IPS-NIHi11 (cell line): Measurements from ENCODE around the gene ASPSCR1.

Source experiments
- DNase-seq: peaks from one replicate; pipeline ENCODE4 v3.0.0; 2012; ENCODE audit warnings: mixed read lengths, low spot score

Gene ASPSCR1

DNA sequence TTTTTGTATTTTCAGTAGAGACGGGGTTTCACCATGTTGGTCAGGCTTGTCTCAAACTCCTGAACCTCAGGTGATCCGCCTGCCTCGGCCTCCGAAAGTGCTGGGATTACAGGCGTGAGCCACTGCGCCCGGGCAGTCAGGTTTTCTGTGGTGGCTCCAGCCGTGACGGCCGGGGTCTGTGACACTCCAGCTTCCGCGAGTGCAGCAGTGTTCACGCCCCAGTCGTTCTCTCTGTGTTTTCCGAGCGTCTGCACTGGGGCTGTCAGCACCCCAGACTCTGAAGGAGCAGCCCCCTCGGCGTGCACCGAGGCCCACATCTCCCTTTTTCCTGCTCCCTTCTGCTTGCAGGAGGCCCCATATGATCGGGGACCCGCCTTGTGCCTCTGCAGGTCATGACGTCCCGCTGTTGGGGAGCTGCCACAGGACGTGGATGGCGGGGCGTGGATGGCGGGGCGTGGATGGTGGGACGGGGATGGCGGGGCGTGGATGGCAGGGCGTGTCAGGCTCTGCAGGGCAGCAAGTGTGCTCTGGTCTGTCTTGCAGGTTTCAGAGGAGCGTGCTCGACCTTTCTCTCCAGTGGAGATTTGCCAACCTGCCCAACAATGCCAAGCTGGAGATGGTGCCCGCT is 5.7 kb downstream of the ASPSCR1 start:
- DNase-seq: no peak

GRCh38 chr17:81983639-81984373 is 6.4 kb downstream of the ASPSCR1 start:
- no peak for DNase-seq

DNA sequence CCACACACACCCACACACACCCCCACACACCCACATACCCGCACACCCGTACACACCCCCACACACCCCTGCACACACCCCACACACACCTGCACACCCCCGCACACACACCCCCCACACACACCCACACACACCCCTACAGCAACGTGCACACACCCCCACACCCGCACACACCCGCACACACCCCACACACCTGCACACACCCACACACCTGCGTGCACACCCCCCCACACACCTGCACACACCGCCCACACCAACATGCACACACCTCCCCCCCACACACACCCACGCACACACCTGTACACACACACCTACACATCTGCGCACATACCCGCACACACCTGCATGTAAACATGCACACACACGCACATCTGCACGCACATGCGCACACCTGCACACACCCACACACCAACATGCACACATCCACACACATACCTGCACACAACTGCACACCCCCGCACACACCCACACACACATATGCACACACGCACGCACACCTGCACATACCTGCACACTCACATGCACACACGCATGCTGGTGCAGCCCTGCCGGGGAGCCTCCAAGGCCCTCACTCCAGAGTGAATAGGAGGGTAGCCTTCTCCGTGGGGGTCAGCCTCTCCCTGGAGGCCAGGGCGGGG is 7.5 kb downstream of the ASPSCR1 start:
- no peak for DNase-seq

- DNase-seq: no peak
Measured at GRCh38 chr17:81986606-81987005, 9.2 kb downstream of the ASPSCR1 start.

DNA sequence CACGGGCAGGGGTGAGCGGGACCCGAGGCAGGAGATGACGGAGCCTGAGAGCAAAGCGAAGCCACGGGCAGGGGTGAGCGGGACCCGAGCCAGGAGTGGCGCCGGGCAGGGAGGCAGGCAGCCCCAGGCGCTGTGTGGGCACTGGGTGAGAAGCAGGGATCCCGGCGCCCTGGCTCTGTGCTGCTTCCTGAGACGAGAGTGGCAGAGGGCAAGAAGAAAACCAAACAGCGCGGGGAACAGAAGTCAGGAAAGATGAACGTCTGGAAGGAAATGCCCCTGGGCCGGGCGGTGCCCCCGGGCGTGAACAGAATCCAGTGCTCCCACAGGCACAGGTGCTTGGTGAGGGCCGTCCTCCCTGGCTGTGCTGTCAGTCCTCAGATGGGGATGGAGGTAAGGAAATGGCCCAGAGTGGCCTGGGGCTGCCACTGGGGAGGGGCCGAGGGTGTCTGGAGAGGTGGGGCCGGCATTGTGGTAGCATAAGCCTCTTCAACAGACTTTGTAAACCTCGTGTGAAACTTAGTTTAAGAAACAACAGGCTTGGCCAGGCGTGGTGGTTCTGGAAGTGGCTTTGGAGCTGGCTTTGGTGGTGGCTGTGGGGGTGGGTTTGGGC is 9.8 kb downstream of the ASPSCR1 start:
- DNase-seq: no peak

GRCh38 chr17:81990836-81991683 is 13.6 kb downstream of the ASPSCR1 start:
- DNase-seq: no peak

- peak; percentile 84 for DNase-seq
Measured at GRCh38 chr17:81991684-81992305, 14.4 kb downstream of the ASPSCR1 start.

DNA sequence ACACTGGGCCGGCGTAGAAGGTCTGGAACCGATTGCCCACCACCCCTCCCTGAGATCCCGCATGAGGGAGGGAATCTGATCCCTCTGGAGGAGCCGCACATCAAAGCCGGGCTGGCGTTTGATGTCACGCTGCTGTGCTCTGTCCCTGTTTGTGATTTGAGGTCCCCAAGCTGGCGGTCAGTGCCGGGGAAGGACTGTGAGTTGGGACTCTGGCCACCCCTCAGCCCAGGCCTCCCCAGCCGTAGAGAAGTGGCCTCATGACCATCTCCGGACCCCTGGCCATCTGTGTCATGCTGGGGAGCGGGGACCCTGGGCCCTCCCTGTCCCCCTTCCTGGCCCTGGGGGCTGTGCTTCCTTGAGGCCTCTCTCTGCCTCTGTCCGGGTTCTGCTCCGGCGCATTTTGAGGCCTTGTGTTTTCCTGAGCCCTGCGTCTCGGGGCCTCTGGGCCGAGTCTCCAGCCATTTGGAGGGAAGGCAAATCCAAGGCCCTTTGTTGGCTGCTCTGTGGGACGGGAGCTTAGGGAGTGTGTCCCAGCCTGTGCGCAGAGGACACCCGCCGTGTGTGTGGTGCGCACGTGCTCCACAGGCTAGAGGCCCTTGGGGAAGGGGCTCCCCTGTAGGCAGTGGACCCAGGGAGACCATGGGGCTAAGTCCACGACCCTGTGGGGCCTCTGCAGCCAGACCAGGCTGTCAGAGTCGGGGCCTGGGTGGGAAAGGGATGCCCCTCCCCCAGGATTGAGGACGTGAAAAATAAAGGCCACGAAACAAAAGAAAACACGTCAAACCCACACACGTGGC is 15.1 kb downstream of the ASPSCR1 start:
- peak; percentile 64 for DNase-seq

GRCh38 chr17:81993729-81994592 is 16.5 kb downstream of the ASPSCR1 start:
- peak; percentile 42 for DNase-seq

- no peak for DNase-seq
Measured at GRCh38 chr17:81994593-81995462, 17.4 kb downstream of the ASPSCR1 start.

GRCh38 chr17:81995463-81996231 is 18.2 kb downstream of the ASPSCR1 start:
- peak; percentile 65 for DNase-seq

DNA sequence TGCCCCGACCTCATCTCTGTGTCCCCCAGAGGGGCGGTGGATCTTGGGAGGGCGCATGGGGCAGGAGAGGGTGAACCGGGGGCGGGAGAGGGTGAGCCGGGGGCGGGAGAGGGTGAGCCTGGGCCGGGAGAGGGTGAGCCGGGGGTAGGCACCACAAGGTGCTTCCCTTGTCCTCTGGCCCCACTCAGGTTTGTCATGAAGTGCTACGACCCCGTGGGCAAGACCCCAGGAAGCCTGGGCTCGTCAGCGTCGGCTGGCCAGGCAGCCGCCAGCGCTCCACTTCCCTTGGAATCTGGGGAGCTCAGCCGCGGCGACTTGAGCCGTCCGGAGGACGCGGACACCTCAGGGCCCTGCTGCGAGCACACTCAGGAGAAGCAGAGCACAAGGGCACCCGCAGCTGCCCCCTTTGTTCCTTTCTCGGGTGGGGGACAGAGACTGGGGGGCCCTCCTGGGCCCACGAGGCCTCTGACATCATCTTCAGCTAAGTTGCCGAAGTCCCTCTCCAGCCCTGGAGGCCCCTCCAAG is 18.9 kb downstream of the ASPSCR1 start:
- peak; percentile 3 for DNase-seq

GRCh38 chr17:81996757-81997441 is 19.5 kb downstream of the ASPSCR1 start:
- no peak for DNase-seq

DNA sequence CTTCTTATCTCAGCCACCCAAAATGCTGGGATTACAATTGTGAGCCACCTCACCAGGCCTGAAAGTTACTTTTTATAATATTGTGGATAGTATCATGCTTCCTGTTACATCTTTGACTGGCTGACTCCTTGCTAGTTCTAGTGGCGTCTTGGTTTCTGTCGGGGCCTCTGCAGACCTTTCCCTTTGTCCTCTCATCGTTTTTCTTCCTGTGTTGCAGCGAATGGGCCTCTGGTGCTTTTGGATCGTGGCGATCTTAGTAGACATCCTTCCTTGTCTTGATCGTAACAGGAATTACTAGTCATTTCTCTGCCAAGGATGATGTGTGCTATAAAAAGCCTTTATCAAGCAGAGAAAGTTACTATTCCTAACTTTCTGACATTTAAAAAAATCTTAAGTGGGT is 20.8 kb downstream of the ASPSCR1 start:
- DNase-seq: no peak

GRCh38 chr17:81998691-81999438 is 21.4 kb downstream of the ASPSCR1 start:
- DNase-seq: no peak

- no peak for DNase-seq
Measured at GRCh38 chr17:81999587-81999975, 22.2 kb downstream of the ASPSCR1 start.
